Esophagus squamous epithelium (tissue), 4 donors: ENCODE data around the gene ZNF407.

Experiments
- CTCF ChIP-seq, 6 experiments: fragments of 450-650 bp in 4 of 6; fragments of 200-600 bp in 2 of 6; sonication (generic) in 2 of 6; IDR thresholded peaks; one replicate each; pipeline ENCODE4 v1.5.1; 2016 to 2019; ENCODE audit warnings: antibody characterized with exemption in 6 of 6, mild to moderate bottlenecking in 4 of 6, moderate library complexity in 4 of 6
- POLR2A ChIP-seq, 4 donors: fragments of 450-650 bp; IDR thresholded peaks; one replicate each; pipeline ENCODE4 v1.6.1; 2017; ENCODE audit warnings: antibody characterized with exemption in 4 of 4, mild to moderate bottlenecking in 4 of 4, moderate library complexity in 3 of 4

- TF ChIP-seq CTCF (IDR thresholded peaks at IDR 0.05) (no peak), POLR2A (IDR thresholded peaks at IDR 0.05) (no peak)
Observed at GRCh38 chr18:74748809-74749208, 151.1 kb downstream of the ZNF407 start.
